Ascending aorta (tissue), 2 donors: ENCODE measurements around the gene GPR26. TPM values are rescaled to one million over a fixed set of nuclear protein-coding genes. Genes with fewer than 3 reads are reported as not detected.

Experiments used
- DNase-seq, 2 donors: peaks; one replicate each; pipeline ENCODE4 v3.0.0-alpha.2; 2019; ENCODE audit warnings: low spot score in 2 of 2
- H3K27ac ChIP-seq, 2 donors: fragments of 200-600 bp; sonication (generic); one replicate each; pipeline ENCODE4 v1.5.1; 2016 to 2017; ENCODE audit warnings: mild to moderate bottlenecking in 1 of 2
- H3K27me3 ChIP-seq: fragments of 200-600 bp; sonication (generic); one replicate; pipeline ENCODE4 v1.5.1; 2017
- H3K36me3 ChIP-seq, 2 donors: fragments of 200-600 bp; sonication (generic); one replicate each; pipeline ENCODE4 v1.5.1; 2016
- H3K4me1 ChIP-seq, 2 donors: fragments of 200-600 bp; sonication (generic); one replicate each; pipeline ENCODE4 v1.5.1; 2016 to 2017; ENCODE audit warnings: mild to moderate bottlenecking in 1 of 2
- H3K4me3 ChIP-seq, 2 donors: fragments of 200-600 bp; sonication (generic); one replicate each; pipeline ENCODE4 v1.5.1; 2016 to 2017; ENCODE audit warnings: mild to moderate bottlenecking in 1 of 2
- H3K9me3 ChIP-seq, 2 donors: fragments of 200-600 bp; sonication (generic); one replicate each; pipeline ENCODE4 v1.5.1; 2016
- CTCF ChIP-seq, 3 experiments: fragments of 200-600 bp in 2 of 3; fragments of 450-650 bp in 1 of 3; sonication (generic) in 2 of 3; IDR thresholded peaks; one replicate each; pipeline ENCODE4 v1.5.1; 2016 to 2019; ENCODE audit warnings: antibody characterized with exemption in 3 of 3, mild to moderate bottlenecking in 1 of 3, moderate library complexity in 1 of 3
- intact Hi-C: fragments of 100-400 bp; cut with DNase I; formaldehyde crosslinking; loops from one replicate; pipeline ENCODE4 v1.15.1; 2023
- total RNA-seq: library from RNA; depleted of rRNA; stranded (reverse); fragments of >200 nt; gene quantifications from one replicate; pipeline ENCODE4 v1.1.0, GENCODE V29; 2016

GPR26 gene
- total RNA-seq, result not detected

GRCh38 chr10:123666318-123667236, at the start of gene GPR26:
GPR26 (plus strand) TSS chr10:123666355; CDS start chr10:123666408, 53 bp downstream.
- Histone ChIP-seq H3K4me3 (no peak within 1 kb of the TSS), H3K9me3 (no peaks in the 10 kb centered on the region), H3K27ac (no peak within 1 kb of the TSS), H3K36me3 (no peaks in the 10 kb centered on the region), H3K4me1 (no peaks in the 10 kb centered on the region), H3K27me3 (no peaks in the 10 kb centered on the region)
- DNase-seq, result no peak
- intact Hi-C loops, result no loop called here
- TF ChIP-seq CTCF (IDR thresholded peaks at IDR 0.05), result no peak

- H3K27me3 ChIP-seq, result no peaks in the 10 kb centered on the region
- H3K4me1 ChIP-seq, result no peaks in the 10 kb centered on the region
- H3K27ac ChIP-seq, result no peak overlapping the region
- TF ChIP-seq CTCF (IDR thresholded peaks at IDR 0.05), result no peak
- intact Hi-C loops, result no loop called here
- H3K36me3 ChIP-seq, result no peaks in the 10 kb centered on the region
- no peak for DNase-seq
- no peak overlapping the region for H3K4me3 ChIP-seq
- no peaks in the 10 kb centered on the region for H3K9me3 ChIP-seq
Observed at GRCh38 chr10:123618224-123618623, 47.9 kb upstream of the GPR26 start.

GRCh38 chr10:123619067-123619855, 46.9 kb upstream of the GPR26 start:
- DNase-seq, result no peak
- Histone ChIP-seq H3K4me3 (no peak overlapping the region), H3K36me3 (no peaks in the 10 kb centered on the region), H3K27ac (no peak overlapping the region), H3K27me3 (no peaks in the 10 kb centered on the region), H3K9me3 (no peaks in the 10 kb centered on the region), H3K4me1 (no peaks in the 10 kb centered on the region)
- intact Hi-C loops, result no loop called here
- TF ChIP-seq CTCF (IDR thresholded peaks at IDR 0.05), result no peak

- Histone ChIP-seq H3K27ac (no peak overlapping the region), H3K27me3 (no peaks in the 10 kb centered on the region), H3K9me3 (no peaks in the 10 kb centered on the region), H3K4me3 (no peak overlapping the region), H3K36me3 (no peaks in the 10 kb centered on the region), H3K4me1 (no peaks in the 10 kb centered on the region)
- TF ChIP-seq CTCF (IDR thresholded peaks at IDR 0.05), result no peak
- intact Hi-C loops, result no loop called here
- DNase-seq, result no peak
Observed at GRCh38 chr10:123620621-123621020, 45.5 kb upstream of the GPR26 start.

- no peak for TF ChIP-seq CTCF (IDR thresholded peaks at IDR 0.05)
- intact Hi-C loops, result no loop called here
- DNase-seq, result no peak
- no peak overlapping the region for H3K27ac ChIP-seq
- no peaks in the 10 kb centered on the region for H3K4me1 ChIP-seq
- H3K4me3 ChIP-seq, result no peak overlapping the region
- no peaks in the 10 kb centered on the region for H3K27me3 ChIP-seq
- no peaks in the 10 kb centered on the region for H3K9me3 ChIP-seq
- H3K36me3 ChIP-seq, result no peaks in the 10 kb centered on the region
Observed at GRCh38 chr10:123621492-123621891, 44.7 kb upstream of the GPR26 start.
